ENCODE measurements around the gene BHLHE41. TPM values are rescaled to one million over a fixed set of nuclear protein-coding genes. Genes with fewer than 3 reads are reported as not detected.

Gene BHLHE41
- polyA plus RNA-seq, 1 donor from 2014 or later = not detected

DNA sequence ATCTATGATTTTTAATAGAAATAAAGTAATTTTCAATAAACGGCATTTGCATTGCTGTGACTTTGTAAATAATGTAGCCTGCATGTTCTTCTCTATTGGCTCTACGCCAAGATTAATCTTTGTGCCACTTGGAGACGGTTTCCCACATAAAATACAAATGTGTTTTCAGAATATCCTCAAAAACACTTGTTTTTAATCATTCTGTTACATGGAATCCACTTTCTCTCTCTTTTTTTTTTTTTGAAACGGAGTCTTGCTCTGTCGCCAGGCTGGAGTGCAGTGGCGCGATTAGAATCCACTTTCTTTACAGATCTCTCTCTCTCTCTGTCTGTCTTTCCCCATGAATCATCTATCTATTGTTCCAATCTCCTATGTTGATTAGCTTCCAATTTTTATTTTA lies 47.7 kb upstream of the BHLHE41 start:
- H3K4me2 ChIP-seq (ENCODE audit: low read length) = no peak overlapping the region
- H3K36me3 ChIP-seq (ENCODE audit: insufficient read depth, low read length) = no peaks in the 10 kb centered on the region
- H3K27me3 ChIP-seq (ENCODE audit: insufficient read depth, low read depth, low read length) = no peaks in the 10 kb centered on the region
- no peak overlapping the region for H3K9ac ChIP-seq (ENCODE audit: low read length)
- TF ChIP-seq POLR2AphosphoS5 (IDR thresholded peaks at IDR 0.05) (no peak), TAF1 (IDR thresholded peaks at IDR 0.05; ENCODE audit: low read depth) (no peak), SMC3 (conservative IDR thresholded peaks at IDR 0.05; ENCODE audit: poor library complexity) (no peak), RAD21 (conservative IDR thresholded peaks at IDR 0.05) (no peak), MXI1 (conservative IDR thresholded peaks at IDR 0.05; ENCODE audit: poor library complexity, severe bottlenecking) (no peak), EP300 (conservative IDR thresholded peaks at IDR 0.05; ENCODE audit: poor library complexity, severe bottlenecking) (no peak), EZH2 (IDR thresholded peaks at IDR 0.05; ENCODE audit: borderline replicate concordance, insufficient read depth, low read length, poor library complexity, severe bottlenecking) (no peak)
- TF ChIP-seq, protein P1, sequence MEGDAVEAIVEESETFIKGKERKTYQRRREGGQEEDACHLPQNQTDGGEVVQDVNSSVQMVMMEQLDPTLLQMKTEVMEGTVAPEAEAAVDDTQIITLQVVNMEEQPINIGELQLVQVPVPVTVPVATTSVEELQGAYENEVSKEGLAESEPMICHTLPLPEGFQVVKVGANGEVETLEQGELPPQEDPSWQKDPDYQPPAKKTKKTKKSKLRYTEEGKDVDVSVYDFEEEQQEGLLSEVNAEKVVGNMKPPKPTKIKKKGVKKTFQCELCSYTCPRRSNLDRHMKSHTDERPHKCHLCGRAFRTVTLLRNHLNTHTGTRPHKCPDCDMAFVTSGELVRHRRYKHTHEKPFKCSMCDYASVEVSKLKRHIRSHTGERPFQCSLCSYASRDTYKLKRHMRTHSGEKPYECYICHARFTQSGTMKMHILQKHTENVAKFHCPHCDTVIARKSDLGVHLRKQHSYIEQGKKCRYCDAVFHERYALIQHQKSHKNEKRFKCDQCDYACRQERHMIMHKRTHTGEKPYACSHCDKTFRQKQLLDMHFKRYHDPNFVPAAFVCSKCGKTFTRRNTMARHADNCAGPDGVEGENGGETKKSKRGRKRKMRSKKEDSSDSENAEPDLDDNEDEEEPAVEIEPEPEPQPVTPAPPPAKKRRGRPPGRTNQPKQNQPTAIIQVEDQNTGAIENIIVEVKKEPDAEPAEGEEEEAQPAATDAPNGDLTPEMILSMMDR (IDR thresholded peaks at IDR 0.05; ENCODE audit: poor library complexity, severe bottlenecking) = no peak
- TF ChIP-seq, protein P2, sequence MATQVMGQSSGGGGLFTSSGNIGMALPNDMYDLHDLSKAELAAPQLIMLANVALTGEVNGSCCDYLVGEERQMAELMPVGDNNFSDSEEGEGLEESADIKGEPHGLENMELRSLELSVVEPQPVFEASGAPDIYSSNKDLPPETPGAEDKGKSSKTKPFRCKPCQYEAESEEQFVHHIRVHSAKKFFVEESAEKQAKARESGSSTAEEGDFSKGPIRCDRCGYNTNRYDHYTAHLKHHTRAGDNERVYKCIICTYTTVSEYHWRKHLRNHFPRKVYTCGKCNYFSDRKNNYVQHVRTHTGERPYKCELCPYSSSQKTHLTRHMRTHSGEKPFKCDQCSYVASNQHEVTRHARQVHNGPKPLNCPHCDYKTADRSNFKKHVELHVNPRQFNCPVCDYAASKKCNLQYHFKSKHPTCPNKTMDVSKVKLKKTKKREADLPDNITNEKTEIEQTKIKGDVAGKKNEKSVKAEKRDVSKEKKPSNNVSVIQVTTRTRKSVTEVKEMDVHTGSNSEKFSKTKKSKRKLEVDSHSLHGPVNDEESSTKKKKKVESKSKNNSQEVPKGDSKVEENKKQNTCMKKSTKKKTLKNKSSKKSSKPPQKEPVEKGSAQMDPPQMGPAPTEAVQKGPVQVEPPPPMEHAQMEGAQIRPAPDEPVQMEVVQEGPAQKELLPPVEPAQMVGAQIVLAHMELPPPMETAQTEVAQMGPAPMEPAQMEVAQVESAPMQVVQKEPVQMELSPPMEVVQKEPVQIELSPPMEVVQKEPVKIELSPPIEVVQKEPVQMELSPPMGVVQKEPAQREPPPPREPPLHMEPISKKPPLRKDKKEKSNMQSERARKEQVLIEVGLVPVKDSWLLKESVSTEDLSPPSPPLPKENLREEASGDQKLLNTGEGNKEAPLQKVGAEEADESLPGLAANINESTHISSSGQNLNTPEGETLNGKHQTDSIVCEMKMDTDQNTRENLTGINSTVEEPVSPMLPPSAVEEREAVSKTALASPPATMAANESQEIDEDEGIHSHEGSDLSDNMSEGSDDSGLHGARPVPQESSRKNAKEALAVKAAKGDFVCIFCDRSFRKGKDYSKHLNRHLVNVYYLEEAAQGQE (IDR thresholded peaks at IDR 0.05; ENCODE audit: borderline replicate concordance) = no peak
- no peak overlapping the region for H3K4me3 ChIP-seq (ENCODE audit: low read length)
- no peaks in the 10 kb centered on the region for H3K79me2 ChIP-seq (replicated peaks; ENCODE audit: insufficient read depth, low read length)
- no peak overlapping the region for H3K27ac ChIP-seq (ENCODE audit: low read length)
- H3F3A ChIP-seq (ENCODE audit: insufficient read depth, low read length, poor library complexity, severe bottlenecking) = no peaks in the 10 kb centered on the region
- no peaks in the 10 kb centered on the region for H3K9me2 ChIP-seq (ENCODE audit: insufficient read depth, low read length)
- H3K9me3 ChIP-seq (ENCODE audit: low read length) = no peaks in the 10 kb centered on the region
- no peak overlapping the region for H2AFZ ChIP-seq (ENCODE audit: low read depth, low read length)
- H4K20me1 ChIP-seq (ENCODE audit: insufficient read depth) = no peaks in the 10 kb centered on the region

DNA sequence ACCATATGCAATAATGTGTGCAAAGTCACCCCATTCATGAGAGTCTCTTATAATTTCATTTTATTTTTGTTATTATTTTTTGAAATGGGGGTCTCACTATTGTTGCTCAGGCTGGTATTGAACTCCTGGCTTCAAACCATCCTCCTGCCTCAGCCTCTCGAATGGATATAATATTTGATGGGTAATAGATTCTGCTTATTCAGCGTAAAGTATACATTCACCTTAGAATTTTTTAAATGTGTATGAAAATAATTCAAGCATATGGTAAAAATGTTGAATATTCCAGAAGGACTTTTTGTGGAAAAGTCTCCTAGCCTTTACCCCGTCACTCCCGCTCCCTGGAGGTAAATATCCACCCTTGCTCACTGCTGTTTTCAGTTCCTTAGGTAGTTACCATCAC lies 47.2 kb upstream of the BHLHE41 start:
- H3K9me3 ChIP-seq (ENCODE audit: low read length) = no peaks in the 10 kb centered on the region
- no peak overlapping the region for H3K4me3 ChIP-seq (ENCODE audit: low read length)
- H2AFZ ChIP-seq (ENCODE audit: low read depth, low read length) = no peak overlapping the region
- no peak for TF ChIP-seq RAD21 (conservative IDR thresholded peaks at IDR 0.05)
- TF ChIP-seq POLR2AphosphoS5 (IDR thresholded peaks at IDR 0.05) = no peak
- no peak for TF ChIP-seq EP300 (conservative IDR thresholded peaks at IDR 0.05; ENCODE audit: poor library complexity, severe bottlenecking)
- TF ChIP-seq EZH2 (IDR thresholded peaks at IDR 0.05; ENCODE audit: borderline replicate concordance, insufficient read depth, low read length, poor library complexity, severe bottlenecking) = no peak
- TF ChIP-seq MXI1 (conservative IDR thresholded peaks at IDR 0.05; ENCODE audit: poor library complexity, severe bottlenecking) = no peak
- TF ChIP-seq, protein P1 (IDR thresholded peaks at IDR 0.05; ENCODE audit: poor library complexity, severe bottlenecking) = no peak
- TF ChIP-seq TAF1 (IDR thresholded peaks at IDR 0.05; ENCODE audit: low read depth) = no peak
- no peak for TF ChIP-seq SMC3 (conservative IDR thresholded peaks at IDR 0.05; ENCODE audit: poor library complexity)
- TF ChIP-seq, protein P2 (IDR thresholded peaks at IDR 0.05; ENCODE audit: borderline replicate concordance) = no peak
- H3K79me2 ChIP-seq (replicated peaks; ENCODE audit: insufficient read depth, low read length) = no peaks in the 10 kb centered on the region
- no peaks in the 10 kb centered on the region for H3F3A ChIP-seq (ENCODE audit: insufficient read depth, low read length, poor library complexity, severe bottlenecking)
- H4K20me1 ChIP-seq (ENCODE audit: insufficient read depth) = no peaks in the 10 kb centered on the region
- no peak overlapping the region for H3K9ac ChIP-seq (ENCODE audit: low read length)
- H3K9me2 ChIP-seq (ENCODE audit: insufficient read depth, low read length) = no peaks in the 10 kb centered on the region
- no peak overlapping the region for H3K27ac ChIP-seq (ENCODE audit: low read length)
- H3K36me3 ChIP-seq (ENCODE audit: insufficient read depth, low read length) = no peaks in the 10 kb centered on the region
- H3K27me3 ChIP-seq (ENCODE audit: insufficient read depth, low read depth, low read length) = no peaks in the 10 kb centered on the region
- no peak overlapping the region for H3K4me2 ChIP-seq (ENCODE audit: low read length)

Data from neural cell (in vitro differentiated cells).